Astrocyte of the cerebellum (primary cell): ENCODE results near the gene PABPC1L.

Experiments used
- DNase-seq: peaks from one replicate; pipeline ENCODE4 v3.0.0-alpha.2; 2011; ENCODE audit warnings: low read depth
- H3K4me3 ChIP-seq: 2 replicates; pipeline ENCODE4 v1.5.1; 2011; ENCODE audit warnings: mild to moderate bottlenecking, low read depth, low read length, moderate library complexity
- CTCF ChIP-seq: IDR thresholded peaks from 2 replicates; pipeline ENCODE4 v1.5.1; 2012; ENCODE audit warnings: low read length, low read depth, moderate library complexity, mild to moderate bottlenecking; ENCODE audit errors: missing control alignments
- in situ Hi-C: cut with HindIII; loops from 2 replicates; pipeline ENCODE4 v1.10.0; 2017; ENCODE audit warnings: low sequenced_read_pairs

Gene PABPC1L

GRCh38 chr20:44970243-44970757 is 60.4 kb downstream of the PABPC1L start:
- H3K4me3 ChIP-seq, result no peak overlapping the region
- no peak for TF ChIP-seq CTCF
- in situ Hi-C loops, result no loop called here
- DNase-seq, result no peak

GRCh38 chr20:44973053-44973452 is 63.2 kb downstream of the PABPC1L start:
- DNase-seq, result no peak
- no peak for TF ChIP-seq CTCF
- H3K4me3 ChIP-seq, result no peak overlapping the region
- in situ Hi-C loops, result no loop called here

DNA sequence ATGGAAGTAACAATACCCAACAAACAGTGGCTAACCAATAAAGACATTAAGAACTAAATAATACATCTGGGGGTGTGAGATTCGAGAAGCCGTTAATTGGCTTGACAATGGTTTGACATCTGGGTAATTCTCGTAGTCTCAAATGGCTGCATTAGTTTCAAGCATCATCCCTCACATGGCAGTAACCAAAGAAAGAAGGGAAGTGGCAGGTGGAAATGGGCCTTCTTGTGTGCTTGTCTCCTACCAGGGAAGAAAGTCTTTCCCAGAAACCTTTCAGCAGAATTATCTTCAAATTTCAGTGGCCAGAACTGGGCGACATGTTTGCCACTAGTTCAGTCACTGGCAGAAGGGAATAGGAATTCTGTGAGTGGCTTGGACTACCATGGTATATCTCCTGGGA is 66.8 kb downstream of the PABPC1L start:
- in situ Hi-C loops, result no loop called here
- no peak for TF ChIP-seq CTCF
- DNase-seq, result no peak
- H3K4me3 ChIP-seq, result no peak overlapping the region

- no peak for DNase-seq
- no peak overlapping the region for H3K4me3 ChIP-seq
- in situ Hi-C loops, result no loop called here
- TF ChIP-seq CTCF, result no peak
Observed at GRCh38 chr20:44979090-44979621, 69.3 kb downstream of the PABPC1L start.

DNA sequence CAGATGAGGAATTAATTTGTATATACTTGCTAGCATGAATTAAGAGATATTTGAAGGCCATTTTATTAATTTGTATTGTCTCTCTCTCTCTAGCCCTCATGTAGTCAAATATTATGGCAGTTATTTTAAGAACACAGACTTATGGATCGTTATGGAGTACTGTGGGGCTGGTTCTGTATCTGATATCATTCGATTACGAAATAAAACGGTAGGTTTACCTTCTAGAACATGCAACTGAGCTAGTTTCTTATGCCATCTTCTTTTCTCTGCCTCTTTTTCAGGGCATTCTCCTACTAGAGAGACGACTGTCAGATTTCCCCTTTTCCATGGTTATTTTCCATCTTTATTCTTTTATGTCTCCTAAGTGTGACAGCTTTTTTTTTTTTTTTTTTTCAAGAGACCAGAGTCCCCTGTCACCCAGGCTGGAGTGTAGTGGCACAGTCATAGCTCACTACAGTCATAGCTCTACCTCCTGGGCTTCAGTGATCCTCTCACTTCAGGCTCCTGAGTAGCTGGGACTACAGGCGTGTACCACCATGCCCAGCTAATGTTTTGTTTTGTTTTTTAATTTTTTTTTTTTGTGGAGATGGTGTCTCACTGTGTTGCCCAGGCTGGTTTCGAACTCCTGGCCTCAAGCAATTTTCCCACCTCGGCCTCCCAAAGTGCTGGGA is 72.0 kb downstream of the PABPC1L start:
- H3K4me3 ChIP-seq, result no peak overlapping the region
- DNase-seq, result no peak
- in situ Hi-C loops, result no loop called here
- TF ChIP-seq CTCF, result no peak

DNA sequence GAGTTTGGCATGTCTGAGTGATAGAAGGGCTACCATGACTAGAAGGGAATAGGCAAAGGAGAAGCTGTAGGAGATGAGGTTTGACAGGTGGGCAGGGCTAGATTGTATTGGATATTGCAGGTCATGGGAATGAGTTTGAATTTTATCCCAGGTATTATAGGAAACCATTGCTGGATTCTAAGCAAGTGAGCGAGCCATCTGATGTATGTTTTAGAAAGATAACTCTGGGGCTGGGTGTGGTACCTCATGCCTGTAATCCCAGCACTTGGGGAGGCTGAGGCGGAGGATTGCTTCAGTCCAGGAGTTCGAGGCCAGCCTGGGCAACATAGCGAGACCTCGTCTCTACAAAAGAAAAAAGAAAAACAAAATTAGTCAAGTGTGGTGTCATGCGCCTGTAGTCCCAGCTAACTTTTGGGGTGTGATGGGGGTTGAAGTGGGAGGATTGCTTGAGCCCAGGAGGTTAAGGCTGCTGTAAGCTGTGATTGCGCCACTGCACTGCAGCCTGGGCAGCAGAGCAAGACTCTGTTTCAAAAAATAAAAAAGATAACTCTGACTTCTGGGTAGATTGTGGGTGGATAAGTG is 73.3 kb downstream of the PABPC1L start:
- H3K4me3 ChIP-seq, result no peak overlapping the region
- in situ Hi-C loops, result no loop called here
- TF ChIP-seq CTCF, result no peak
- DNase-seq, result no peak
